ENCODE measurements around the gene CNTNAP5.

DNA sequence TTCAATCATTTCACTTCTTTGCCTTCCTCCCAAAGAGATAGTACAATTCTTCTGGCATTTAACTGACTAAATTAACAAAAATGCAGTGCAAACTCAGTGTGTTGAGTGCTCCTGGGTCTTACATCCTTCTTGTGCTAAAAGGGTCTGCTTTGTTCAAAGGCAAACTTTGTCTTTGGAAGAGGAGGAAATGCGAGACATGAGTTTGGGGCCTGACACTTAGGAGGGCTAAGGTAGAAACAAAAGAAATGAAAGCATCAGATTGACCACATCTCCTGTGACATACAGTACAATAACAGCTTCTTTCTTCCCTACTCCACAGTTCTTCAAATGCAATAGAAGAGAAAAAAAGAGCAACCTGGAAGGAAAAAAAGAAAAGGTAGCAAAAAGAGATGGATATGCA is 161.7 kb downstream of the CNTNAP5 start:
- no peak for TF ChIP-seq GLIS3 (CRISPR knock-in tag; IDR thresholded peaks at IDR 0.05)
- TF ChIP-seq OSR1 (CRISPR knock-in tag; IDR thresholded peaks at IDR 0.05), result no peak
- no peak for TF ChIP-seq ZFP3 (CRISPR knock-in tag; IDR thresholded peaks at IDR 0.05)
- no peak for TF ChIP-seq PATZ1 (CRISPR knock-in tag; IDR thresholded peaks at IDR 0.05; ENCODE audit: borderline replicate concordance)
- TF ChIP-seq PPARA (CRISPR knock-in tag; IDR thresholded peaks at IDR 0.05; ENCODE audit: borderline replicate concordance), result no peak
- TF ChIP-seq CSRNP3 (CRISPR knock-in tag; IDR thresholded peaks at IDR 0.05), result no peak
- no peak for TF ChIP-seq ZNF70 (CRISPR knock-in tag; IDR thresholded peaks at IDR 0.05)
- no peak for TF ChIP-seq POU6F1 (CRISPR knock-in tag; IDR thresholded peaks at IDR 0.05; ENCODE audit: borderline replicate concordance, low read depth)
- no peak for TF ChIP-seq ZNF565 (CRISPR knock-in tag; conservative IDR thresholded peaks at IDR 0.05; ENCODE audit: low read depth)
- no peak for TF ChIP-seq ZC3H10 (CRISPR knock-in tag; IDR thresholded peaks at IDR 0.05)
- no peak for TF ChIP-seq ISL1 (CRISPR knock-in tag; IDR thresholded peaks at IDR 0.05)
- TF ChIP-seq ESRRG (CRISPR knock-in tag; IDR thresholded peaks at IDR 0.05), result no peak
- TF ChIP-seq ZFP30 (CRISPR knock-in tag; IDR thresholded peaks at IDR 0.05), result no peak
- TF ChIP-seq, protein P1, sequence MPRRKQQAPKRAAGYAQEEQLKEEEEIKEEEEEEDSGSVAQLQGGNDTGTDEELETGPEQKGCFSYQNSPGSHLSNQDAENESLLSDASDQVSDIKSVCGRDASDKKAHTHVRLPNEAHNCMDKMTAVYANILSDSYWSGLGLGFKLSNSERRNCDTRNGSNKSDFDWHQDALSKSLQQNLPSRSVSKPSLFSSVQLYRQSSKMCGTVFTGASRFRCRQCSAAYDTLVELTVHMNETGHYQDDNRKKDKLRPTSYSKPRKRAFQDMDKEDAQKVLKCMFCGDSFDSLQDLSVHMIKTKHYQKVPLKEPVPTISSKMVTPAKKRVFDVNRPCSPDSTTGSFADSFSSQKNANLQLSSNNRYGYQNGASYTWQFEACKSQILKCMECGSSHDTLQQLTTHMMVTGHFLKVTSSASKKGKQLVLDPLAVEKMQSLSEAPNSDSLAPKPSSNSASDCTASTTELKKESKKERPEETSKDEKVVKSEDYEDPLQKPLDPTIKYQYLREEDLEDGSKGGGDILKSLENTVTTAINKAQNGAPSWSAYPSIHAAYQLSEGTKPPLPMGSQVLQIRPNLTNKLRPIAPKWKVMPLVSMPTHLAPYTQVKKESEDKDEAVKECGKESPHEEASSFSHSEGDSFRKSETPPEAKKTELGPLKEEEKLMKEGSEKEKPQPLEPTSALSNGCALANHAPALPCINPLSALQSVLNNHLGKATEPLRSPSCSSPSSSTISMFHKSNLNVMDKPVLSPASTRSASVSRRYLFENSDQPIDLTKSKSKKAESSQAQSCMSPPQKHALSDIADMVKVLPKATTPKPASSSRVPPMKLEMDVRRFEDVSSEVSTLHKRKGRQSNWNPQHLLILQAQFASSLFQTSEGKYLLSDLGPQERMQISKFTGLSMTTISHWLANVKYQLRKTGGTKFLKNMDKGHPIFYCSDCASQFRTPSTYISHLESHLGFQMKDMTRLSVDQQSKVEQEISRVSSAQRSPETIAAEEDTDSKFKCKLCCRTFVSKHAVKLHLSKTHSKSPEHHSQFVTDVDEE (CRISPR knock-in tag; IDR thresholded peaks at IDR 0.05), result no peak

All from SK-N-SH treated with all-trans-retinoic acid at 6 μM for 48 hours (cell line).